COLO668 (cell line): ENCODE results near the gene RNF207.
A peak's percentile ranks its signal among the peaks of the same experiment; 100 is the strongest.

Experiments
- DNase-seq: peaks from one replicate; lab custom pipeline; 2025; ENCODE audit not compliant: unreplicated experiment; lab: John Stamatoyannopoulos, UW

RNF207 gene

DNA sequence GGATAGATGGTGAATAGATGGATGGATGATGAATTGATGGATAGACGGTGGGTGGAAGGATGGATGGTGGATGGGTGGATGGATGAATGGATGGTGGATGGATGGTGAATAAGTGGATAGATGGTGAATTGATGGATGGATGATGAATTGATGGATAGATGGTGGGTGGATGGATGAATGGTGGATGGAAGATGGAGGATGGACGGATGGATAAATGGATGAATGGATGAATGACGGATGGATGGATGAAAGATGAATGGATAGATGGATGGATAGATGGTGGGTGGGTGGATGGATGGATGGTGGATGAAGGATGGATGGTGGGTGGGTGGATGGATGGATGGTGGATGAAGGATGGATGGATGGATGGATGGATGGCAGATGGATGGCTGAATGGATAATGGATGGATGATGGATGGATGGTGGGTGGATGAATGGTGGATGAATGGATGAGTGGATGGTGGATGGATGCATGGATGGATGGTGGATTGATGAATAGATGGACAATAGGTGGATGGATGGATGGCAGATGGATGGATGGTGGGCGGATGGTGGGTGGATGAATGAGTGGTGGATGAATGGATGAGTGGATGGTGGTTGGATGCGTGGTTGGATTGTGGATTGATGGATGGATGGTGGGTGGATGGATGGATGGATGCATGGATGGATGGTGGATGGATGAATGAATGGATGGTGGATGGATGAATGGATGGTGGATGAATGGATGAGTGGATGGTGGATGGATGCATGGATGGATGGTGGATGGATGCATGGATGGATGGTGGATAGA, 31.1 kb upstream of the RNF207 start:
- no peak for DNase-seq

DNA sequence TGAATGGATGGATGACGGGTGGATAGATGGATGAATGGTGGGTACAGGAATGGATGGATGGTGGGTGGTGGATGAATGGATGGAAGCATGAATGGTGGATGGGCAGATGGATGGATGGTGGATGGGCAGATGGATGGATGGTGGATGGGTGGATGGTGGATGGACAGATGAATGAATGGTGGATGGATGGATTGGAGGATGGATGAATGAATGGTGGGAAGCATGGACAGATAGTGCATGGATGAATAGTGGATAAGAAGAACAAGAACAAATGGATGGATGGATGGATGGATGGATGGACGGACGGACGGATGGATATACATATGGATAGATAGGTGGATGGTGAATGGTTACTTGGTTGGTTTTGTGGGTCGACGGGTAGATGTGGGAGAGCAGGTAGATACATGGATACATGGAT, 30.5 kb upstream of the RNF207 start:
- no peak for DNase-seq

GRCh38 chr1:6176779-6177178, 29.1 kb upstream of the RNF207 start:
- no peak for DNase-seq

DNA sequence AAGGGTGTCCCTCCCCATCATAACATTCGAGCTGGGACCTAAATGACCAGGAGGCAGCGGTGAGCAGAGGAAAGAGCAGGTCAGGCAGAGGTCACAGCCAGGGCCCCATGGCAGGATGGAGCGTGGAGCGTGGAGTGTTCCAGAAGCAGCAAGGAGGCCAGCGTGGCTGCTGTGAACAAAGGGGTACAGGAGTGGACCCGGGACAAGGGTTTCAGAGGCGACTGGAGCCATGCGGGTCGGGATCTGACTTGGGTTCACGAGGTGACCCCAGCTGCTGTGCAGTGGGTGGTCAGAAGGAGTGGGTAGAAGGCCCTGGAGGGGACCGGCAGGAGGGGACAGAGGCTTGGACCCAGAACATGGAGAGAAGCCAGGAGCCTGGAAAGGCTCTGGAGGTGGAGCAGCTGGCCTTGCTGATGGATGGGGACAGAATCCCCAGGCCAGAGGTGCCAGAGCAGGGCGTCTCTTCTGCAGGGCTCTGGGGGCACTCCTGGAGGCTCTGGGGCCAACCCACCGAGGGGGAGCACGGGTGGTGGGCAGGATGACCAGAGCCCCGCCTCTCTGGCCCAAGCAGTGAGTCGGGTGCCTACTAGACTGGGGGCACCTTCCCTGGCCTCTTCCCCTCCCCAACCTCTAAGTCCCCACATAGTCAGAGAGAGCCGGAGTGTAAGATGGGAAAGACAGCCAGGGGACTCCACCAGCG, 28.1 kb upstream of the RNF207 start:
- DNase-seq = no peak

DNA sequence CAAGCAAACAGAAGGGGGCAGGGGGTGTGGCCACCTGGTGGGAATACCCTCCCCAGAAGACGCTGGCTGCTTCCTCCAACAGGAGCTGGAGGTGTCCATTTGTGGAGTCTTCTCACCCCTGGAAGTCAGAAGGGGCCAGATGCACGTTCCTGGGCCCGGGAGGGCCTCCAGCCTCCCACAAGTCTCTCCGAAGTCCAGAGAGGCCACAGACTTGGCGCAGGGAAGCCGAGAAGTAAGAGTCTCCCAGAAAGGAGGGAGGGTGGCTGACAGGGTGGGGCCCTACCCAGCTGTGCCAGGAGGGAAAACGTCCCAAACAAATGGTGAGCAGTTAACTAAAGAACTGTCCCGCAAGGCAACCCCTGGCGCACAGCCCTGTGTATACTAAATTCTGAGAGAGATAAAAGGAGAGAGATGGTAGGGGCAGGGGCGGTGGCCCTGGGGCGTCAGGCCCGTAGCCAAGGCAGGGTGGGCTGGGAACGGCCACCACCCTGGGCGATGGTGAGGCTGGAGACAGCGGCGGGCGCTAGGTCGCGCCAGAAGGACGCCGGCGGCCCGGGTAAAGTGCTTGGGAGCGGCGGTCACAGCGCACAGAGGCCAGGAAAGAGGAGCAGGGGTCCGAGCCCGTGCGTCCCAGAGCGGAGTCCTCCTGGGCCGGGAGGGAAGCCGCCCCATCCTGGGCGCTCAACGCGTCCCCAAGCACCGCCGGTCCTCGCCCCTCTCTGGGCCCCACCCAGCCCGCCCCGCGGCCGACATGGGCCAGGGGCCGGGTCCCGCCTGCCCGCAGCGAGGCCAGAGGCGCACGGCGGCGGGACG, 27.0 kb upstream of the RNF207 start:
- DNase-seq = peak; percentile 45

GRCh38 chr1:6179564-6180175, 26.2 kb upstream of the RNF207 start:
- DNase-seq = peak; percentile 27

GRCh38 chr1:6180268-6180706, 25.6 kb upstream of the RNF207 start, which contains the start of gene CHD5:
TSS of gene CHD5 (minus strand) at chr1:6180321. CDS start at chr1:6180023, 298 bp downstream.
- DNase-seq = peak; percentile 62

DNA sequence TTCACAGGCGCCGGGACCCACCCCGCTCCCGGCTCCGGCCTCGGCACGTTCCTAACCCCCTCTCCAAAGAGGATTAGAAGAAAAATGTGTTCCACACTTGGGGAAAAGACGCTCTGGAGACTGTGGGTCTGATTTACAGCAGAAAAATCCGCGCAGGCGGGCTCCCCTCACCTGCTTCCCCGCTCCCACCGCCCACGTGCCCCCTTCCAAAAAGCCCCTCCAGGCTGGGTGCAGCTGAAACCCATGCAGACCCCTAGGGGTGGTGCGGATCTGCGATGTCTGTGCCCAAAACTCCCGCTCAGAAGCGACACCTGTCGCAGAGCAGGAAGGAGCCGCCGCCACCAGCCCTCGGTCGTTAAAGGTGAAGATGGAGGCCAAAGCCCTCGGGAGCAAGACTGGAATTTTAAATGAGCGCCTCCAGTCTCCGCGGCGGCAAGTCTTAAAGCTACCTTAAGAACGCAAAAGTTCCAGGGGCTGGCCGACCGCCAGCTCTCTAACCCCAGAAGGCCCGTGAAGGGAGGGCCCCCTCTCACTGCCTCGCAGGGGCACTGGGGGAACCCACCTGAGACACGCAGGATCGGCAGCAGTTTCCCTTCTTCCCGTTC, 25.1 kb upstream of the RNF207 start:
- DNase-seq = peak; percentile 46

DNA sequence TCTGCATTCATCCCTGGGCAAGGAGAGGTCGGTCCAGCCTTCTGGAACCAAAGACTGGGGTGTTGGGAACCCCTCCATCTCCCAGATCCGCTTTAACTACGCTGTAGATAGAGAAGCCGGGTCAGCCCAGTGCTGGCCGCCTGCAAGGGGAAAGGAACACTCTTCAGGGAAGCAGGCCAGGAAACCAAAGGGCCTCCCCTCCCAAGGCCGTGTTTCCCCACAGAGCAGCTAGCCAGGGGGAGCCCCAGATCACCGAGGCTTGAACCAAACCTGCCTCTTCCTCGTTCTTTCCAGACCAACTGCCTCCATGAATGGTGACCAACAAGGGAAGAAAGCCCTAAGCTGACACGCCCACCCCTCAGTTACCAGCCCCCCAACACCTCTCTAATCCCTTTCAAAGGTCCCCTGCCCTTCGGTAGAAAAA, 24.6 kb upstream of the RNF207 start:
- no peak for DNase-seq

- DNase-seq = no peak
Measured at GRCh38 chr1:6183520-6183989, 22.4 kb upstream of the RNF207 start.

DNA sequence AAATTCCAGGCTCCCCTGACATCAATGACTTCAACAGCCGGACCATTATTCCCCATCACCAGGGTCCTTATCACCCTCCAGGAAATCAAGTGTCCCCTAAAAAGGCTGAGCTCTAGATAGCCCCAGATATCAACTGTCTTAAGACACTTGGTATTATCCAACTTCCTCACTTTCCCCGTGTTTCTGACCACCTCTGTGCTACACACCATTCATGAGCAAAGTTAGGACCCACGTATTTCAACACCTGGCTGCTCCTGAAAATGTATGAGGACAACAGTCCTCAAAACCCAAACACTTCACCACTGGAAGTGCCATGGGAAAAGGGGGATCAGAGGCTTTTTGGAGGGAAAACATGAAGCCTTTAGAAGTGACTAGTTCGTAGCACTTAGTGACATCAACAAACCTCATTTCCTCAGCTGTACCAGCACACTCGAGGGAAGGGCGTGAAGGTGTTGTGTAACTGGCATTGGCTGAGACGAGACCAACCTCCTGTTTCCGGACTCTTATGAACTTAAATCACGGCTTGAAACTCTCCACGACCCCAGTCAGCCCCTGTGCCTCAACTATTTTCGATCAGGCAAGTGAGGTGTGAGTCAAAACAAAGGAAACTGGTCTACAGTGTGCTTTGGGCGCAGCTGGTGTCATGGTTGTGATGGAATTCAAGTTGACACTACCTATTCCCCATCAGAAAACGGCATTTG, 21.7 kb upstream of the RNF207 start:
- no peak for DNase-seq

- DNase-seq = no peak
Measured at GRCh38 chr1:6185151-6185550, 20.8 kb upstream of the RNF207 start.

DNA sequence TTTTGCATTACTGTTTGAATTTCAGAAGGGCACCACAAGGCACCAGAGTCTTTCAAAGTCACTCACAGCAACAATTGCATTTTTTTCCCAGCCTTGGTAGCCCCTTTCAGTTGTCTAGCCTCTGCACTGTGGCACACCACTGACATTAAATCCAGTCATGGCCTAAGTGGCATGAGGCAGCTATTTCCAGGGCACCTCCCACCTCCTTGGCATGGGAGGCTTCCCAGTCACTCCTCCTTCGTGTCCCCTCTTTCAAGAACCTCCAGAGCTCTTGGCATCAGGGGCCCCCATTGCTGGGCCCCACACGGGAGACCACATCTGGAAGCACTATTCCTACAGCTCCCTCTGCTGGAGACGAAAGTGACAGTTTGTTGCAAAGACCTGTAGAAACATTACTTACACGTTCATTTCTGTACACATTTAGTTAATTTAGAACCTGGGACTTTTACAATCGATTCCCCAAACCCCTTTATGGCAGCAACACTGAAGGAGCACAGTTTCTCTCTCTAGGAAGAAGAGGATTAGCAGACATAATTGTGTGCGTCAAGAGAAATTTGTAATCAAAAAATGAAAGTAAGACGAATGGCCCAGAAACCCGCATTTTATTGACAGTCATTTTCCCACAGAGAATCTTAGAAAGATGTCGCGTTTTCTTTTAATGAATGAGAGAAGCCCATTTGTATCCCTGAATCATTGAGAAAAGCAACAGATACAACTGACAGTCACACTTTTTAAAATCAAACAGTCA, 20.1 kb upstream of the RNF207 start:
- DNase-seq = peak; percentile 35

- DNase-seq = no peak
Measured at GRCh38 chr1:6188466-6188865, 17.5 kb upstream of the RNF207 start.

DNA sequence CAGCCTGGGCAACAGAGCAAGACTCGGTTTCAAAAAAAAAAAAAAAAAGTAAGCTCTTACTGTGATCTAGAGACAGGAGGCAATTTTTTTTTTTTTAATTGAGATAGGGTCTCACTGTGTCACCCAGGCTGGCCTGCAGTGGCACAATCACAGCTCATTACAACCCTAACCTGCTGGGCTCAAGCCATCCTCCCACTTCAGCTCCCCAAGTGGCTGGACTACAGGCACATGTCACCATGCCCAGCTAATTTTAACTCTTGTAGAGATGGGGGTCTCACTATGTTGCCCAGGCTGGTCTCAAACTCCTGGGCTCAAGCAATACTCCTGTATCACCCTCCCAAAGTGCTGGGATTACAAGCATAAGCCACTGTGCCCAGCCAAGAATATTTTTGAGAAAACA, 14.0 kb upstream of the RNF207 start:
- no peak for DNase-seq

- no peak for DNase-seq
Measured at GRCh38 chr1:6197746-6198427, 8.0 kb upstream of the RNF207 start.

- peak; percentile 64 for DNase-seq
Measured at GRCh38 chr1:6198646-6199297, 7.1 kb upstream of the RNF207 start.
